Measurements from ENCODE around the gene KLF12. TPM values are rescaled to one million over a fixed set of nuclear protein-coding genes. Genes with fewer than 3 reads are reported as not detected.

The KLF12 gene
- total and polyA plus RNA-seq, 2 donors (not counting 3 experiments of a cell fraction or from before 2014, with no cell fraction given), result 16.0 to 25.9 TPM

- no TSS peak for BruUV-seq (replicated peaks)
- intact Hi-C loops (cut with micrococcal nuclease), result no loop called here
Observed at GRCh38 chr13:74105871-74106270, 28.3 kb downstream of the KLF12 start.

More at GRCh38 chr13:74105871-74106270, 28.3 kb downstream of the KLF12 start:
- H3K9me1 ChIP-seq (replicated peaks; ENCODE audit: control insufficient read depth, extremely low read depth, insufficient read depth, low read length), result peaks cover 2% of the 10 kb centered on the region
- DNase-seq (ENCODE audit: low read depth, low spot score) (no peak), FAIRE-seq (no peak)
- dilution Hi-C loops (cut with MboI; ENCODE audit: extremely low pct_ligation_motif_present, low sequenced_read_pairs), result no loop called here
- H3K27ac ChIP-seq (ENCODE audit: insufficient read depth, low read depth, low read length), result no peak overlapping the region
- no peak overlapping the region for H3K4me3 ChIP-seq (replicated peaks in 1 of 3; ENCODE audit: insufficient read depth in 1 of 3, low read depth in 1 of 3, low read length in 3 of 3)
- TF ChIP-seq MAX (IDR thresholded peaks at IDR 0.05; ENCODE audit: insufficient read depth, insufficient read length) (no peak), GATA2 (IDR thresholded peaks at IDR 0.05; ENCODE audit: insufficient read depth, insufficient read length, low read depth, low read length) (no peak), EZH2 (IDR thresholded peaks at IDR 0.05; ENCODE audit: borderline replicate concordance, low read depth, low read length, severe bottlenecking) (no peak), POLR2A (IDR thresholded peaks at IDR 0.05; ENCODE audit: low read depth, low read length) (no peak), JUN (IDR thresholded peaks at IDR 0.05; ENCODE audit: borderline replicate concordance, insufficient read depth, insufficient read length, low read depth) (no peak), MYC (IDR thresholded peaks at IDR 0.05; ENCODE audit: low read depth, low read length) (no peak), POLR2AphosphoS5 (IDR thresholded peaks at IDR 0.05; ENCODE audit: insufficient read depth, low read depth, low read length) (no peak), CTCF (IDR thresholded peaks at IDR 0.05; ENCODE audit: extremely low read depth in 1 of 2, insufficient read depth in 1 of 2, low read depth in 1 of 2, low read length in 2 of 2) (no peak), FOS (IDR thresholded peaks at IDR 0.05; ENCODE audit: borderline replicate concordance, insufficient read depth, low read length) (no peak)
- H3K27me3 ChIP-seq (ENCODE audit: control insufficient read depth in 2 of 2, insufficient read depth in 2 of 2, low read length in 2 of 2), result no peaks in the 10 kb centered on the region
- H4K20me1 ChIP-seq (replicated peaks; ENCODE audit: control insufficient read depth, extremely low read depth, insufficient read depth, low read length), result no peaks in the 10 kb centered on the region
- H3K9me3 ChIP-seq (replicated peaks; ENCODE audit: control insufficient read depth, insufficient read depth, low read length), result no peaks in the 10 kb centered on the region
- ChIA-PET CTCF (no interaction called here), POLR2A (no interaction called here)
- peaks cover 18% of the 10 kb centered on the region for H3K4me1 ChIP-seq (ENCODE audit: control insufficient read depth, extremely low read depth, insufficient read depth, low read length)
- no peak overlapping the region for H3K4me2 ChIP-seq (ENCODE audit: insufficient read depth, low read length)
- no peaks in the 10 kb centered on the region for H3K36me3 ChIP-seq (ENCODE audit: control insufficient read depth in 2 of 2, extremely low read depth in 1 of 2, insufficient read depth in 2 of 2, low read length in 2 of 2)
- H3K79me2 ChIP-seq (ENCODE audit: control insufficient read depth, insufficient read depth, low read length), result peaks cover 71% of the 10 kb centered on the region
- no peak overlapping the region for H3K9ac ChIP-seq (replicated peaks; ENCODE audit: extremely low read depth, insufficient read depth, low read length)
- no peak overlapping the region for H2AFZ ChIP-seq (ENCODE audit: low read depth, low read length)

Data from endothelial cell of umbilical vein (primary cell).